HEK293 (cell line): ENCODE results near the gene PLCD3.

Experiments used
- BCL11B ChIP-seq: fragments of 450-650 bp; formaldehyde crosslinking; IDR thresholded peaks from 2 replicates; pipeline ENCODE4 v1.5.1; 2016; ENCODE audit warnings: low read depth, missing biosample characterization, missing genetic modification characterization
- BCL6B ChIP-seq: fragments of 450-650 bp; formaldehyde crosslinking; IDR thresholded peaks from 2 replicates; pipeline ENCODE4 v1.5.1; 2017; ENCODE audit warnings: missing biosample characterization, missing genetic modification characterization
- SCRT1 ChIP-seq: fragments of 450-650 bp; formaldehyde crosslinking; IDR thresholded peaks from 2 replicates; pipeline ENCODE4 v1.5.1; 2016; ENCODE audit warnings: missing biosample characterization, missing genetic modification characterization, borderline replicate concordance
- WT1 ChIP-seq: fragments of 450-650 bp; formaldehyde crosslinking; IDR thresholded peaks from 2 replicates; pipeline ENCODE4 v1.5.1; 2016; ENCODE audit warnings: missing biosample characterization, missing genetic modification characterization
- YY1 ChIP-seq: fragments of 450-650 bp; formaldehyde crosslinking; IDR thresholded peaks from 2 replicates; pipeline ENCODE4 v1.5.1; 2018; ENCODE audit warnings: missing biosample characterization, missing genetic modification characterization
- ZBTB20 ChIP-seq: fragments of 450-650 bp; formaldehyde crosslinking; IDR thresholded peaks from 2 replicates; pipeline ENCODE4 v1.5.1; 2016; ENCODE audit warnings: missing biosample characterization, missing genetic modification characterization
- ZEB2 ChIP-seq: fragments of 450-650 bp; formaldehyde crosslinking; IDR thresholded peaks from 2 replicates; pipeline ENCODE4 v1.5.1; 2016; ENCODE audit warnings: missing biosample characterization, missing genetic modification characterization
- ZFP69B ChIP-seq: fragments of 450-650 bp; formaldehyde crosslinking; IDR thresholded peaks from 2 replicates; pipeline ENCODE4 v1.5.1; 2016; ENCODE audit warnings: missing biosample characterization, missing genetic modification characterization
- ZNF114 ChIP-seq: fragments of 450-650 bp; formaldehyde crosslinking; IDR thresholded peaks from 2 replicates; pipeline ENCODE4 v1.5.0; 2017; ENCODE audit warnings: missing biosample characterization, missing genetic modification characterization
- ZNF148 ChIP-seq: fragments of 450-650 bp; formaldehyde crosslinking; IDR thresholded peaks from 2 replicates; pipeline ENCODE4 v1.5.0; 2017; ENCODE audit warnings: missing biosample characterization, missing genetic modification characterization, borderline replicate concordance
- ZNF18 ChIP-seq: fragments of 450-650 bp; formaldehyde crosslinking; IDR thresholded peaks from 2 replicates; pipeline ENCODE4 v1.5.1; 2016; ENCODE audit warnings: missing biosample characterization, missing genetic modification characterization
- ZNF184 ChIP-seq: fragments of 450-650 bp; IDR thresholded peaks from 2 replicates; pipeline ENCODE4 v1.5.1; 2018; ENCODE audit warnings: missing biosample characterization, mild to moderate bottlenecking, missing genetic modification characterization
- ZNF2 ChIP-seq: fragments of 450-650 bp; formaldehyde crosslinking; IDR thresholded peaks from 2 replicates; pipeline ENCODE4 v1.5.1; 2016; ENCODE audit warnings: missing biosample characterization, missing genetic modification characterization
- ZNF324 ChIP-seq: fragments of 450-650 bp; formaldehyde crosslinking; IDR thresholded peaks from 2 replicates; pipeline ENCODE4 v1.5.1; 2016; ENCODE audit warnings: missing biosample characterization, missing genetic modification characterization
- ZNF362 ChIP-seq: fragments of 450-650 bp; formaldehyde crosslinking; IDR thresholded peaks from 2 replicates; pipeline ENCODE4 v1.5.1; 2016; ENCODE audit warnings: missing biosample characterization, missing genetic modification characterization
- ZNF37A ChIP-seq: fragments of 450-650 bp; IDR thresholded peaks from 2 replicates; pipeline ENCODE4 v1.5.1; 2018; ENCODE audit warnings: missing biosample characterization, missing genetic modification characterization
- ZNF510 ChIP-seq: fragments of 450-650 bp; formaldehyde crosslinking; IDR thresholded peaks from 2 replicates; pipeline ENCODE4 v1.5.1; 2018; ENCODE audit warnings: mild to moderate bottlenecking, missing genetic modification characterization, missing biosample characterization; ENCODE audit not compliant: insufficient replicate concordance
- ZNF561 ChIP-seq: fragments of 450-650 bp; IDR thresholded peaks from 2 replicates; pipeline ENCODE4 v1.5.1; 2018; ENCODE audit warnings: missing biosample characterization, missing genetic modification characterization, borderline replicate concordance
- ZNF571 ChIP-seq: fragments of 450-650 bp; formaldehyde crosslinking; IDR thresholded peaks from 2 replicates; pipeline ENCODE4 v1.5.0; 2017; ENCODE audit warnings: missing biosample characterization, missing genetic modification characterization
- ZNF623 ChIP-seq: fragments of 450-650 bp; formaldehyde crosslinking; IDR thresholded peaks from 2 replicates; pipeline ENCODE4 v1.5.1; 2016; ENCODE audit warnings: missing biosample characterization, missing genetic modification characterization
- ZNF645 ChIP-seq: fragments of 450-650 bp; formaldehyde crosslinking; IDR thresholded peaks from 2 replicates; pipeline ENCODE4; 2016; ENCODE audit warnings: missing biosample characterization, missing genetic modification characterization
- ZNF707 ChIP-seq: fragments of 450-650 bp; formaldehyde crosslinking; IDR thresholded peaks from 2 replicates; pipeline ENCODE4 v1.5.1; 2016; ENCODE audit warnings: missing biosample characterization, missing genetic modification characterization
- ZNF777 ChIP-seq: fragments of 450-650 bp; formaldehyde crosslinking; IDR thresholded peaks from 2 replicates; pipeline ENCODE4 v1.5.1; 2017; ENCODE audit warnings: missing biosample characterization, missing genetic modification characterization, borderline replicate concordance
- TF ChIP-seq, protein P1 (sequence below): fragments of 450-650 bp; formaldehyde crosslinking; IDR thresholded peaks from 2 replicates; pipeline ENCODE4 v1.5.1; 2017; ENCODE audit warnings: missing biosample characterization, missing genetic modification characterization
- TF ChIP-seq, protein P2 (sequence below): fragments of 450-650 bp; formaldehyde crosslinking; IDR thresholded peaks from 2 replicates; pipeline ENCODE4 v1.5.1; 2016; ENCODE audit warnings: missing biosample characterization, missing genetic modification characterization
- TF ChIP-seq, protein P3 (sequence below): fragments of 450-650 bp; formaldehyde crosslinking; IDR thresholded peaks from 2 replicates; pipeline ENCODE4 v1.5.1; 2016; ENCODE audit warnings: missing biosample characterization, missing genetic modification characterization

Gene PLCD3

DNA sequence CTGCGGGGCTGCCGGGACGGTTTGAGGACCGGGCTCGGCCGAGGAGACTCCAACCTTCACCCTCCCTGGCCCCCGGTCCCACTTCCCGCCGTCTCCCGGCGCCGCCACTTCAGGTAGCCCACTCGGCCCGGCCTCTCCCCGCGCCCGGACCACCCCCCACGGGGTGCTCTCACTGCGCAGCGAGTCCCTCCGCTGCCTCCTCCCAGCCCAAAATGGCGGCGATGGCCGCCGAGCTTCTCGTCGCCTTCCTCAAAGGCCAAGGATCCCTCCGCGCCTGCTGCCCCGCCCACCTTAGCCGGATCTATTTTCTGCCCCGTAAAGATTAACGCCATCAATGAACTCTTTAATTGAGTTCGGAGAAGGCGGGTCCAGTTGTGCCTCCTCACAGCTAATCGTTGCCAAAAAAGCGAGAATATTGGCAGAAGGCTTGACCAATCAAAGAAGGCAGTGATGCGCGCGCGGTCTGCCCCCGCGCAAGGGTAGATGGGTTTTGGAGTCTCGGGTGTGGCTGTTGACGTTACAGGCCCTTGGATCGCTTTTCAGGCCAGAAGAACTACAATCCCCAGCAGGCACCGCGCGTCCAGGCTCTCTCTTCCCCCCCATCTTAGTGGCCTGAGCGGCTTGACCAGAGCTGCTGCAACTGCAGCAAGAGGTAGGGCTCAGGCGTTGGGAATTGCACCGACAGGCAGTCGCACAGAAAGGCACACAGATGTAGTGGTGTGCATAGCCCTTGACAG is 29.1 kb upstream of the PLCD3 start, which contains the start of gene HEXIM2 (continued):
- TF ChIP-seq, protein P1, sequence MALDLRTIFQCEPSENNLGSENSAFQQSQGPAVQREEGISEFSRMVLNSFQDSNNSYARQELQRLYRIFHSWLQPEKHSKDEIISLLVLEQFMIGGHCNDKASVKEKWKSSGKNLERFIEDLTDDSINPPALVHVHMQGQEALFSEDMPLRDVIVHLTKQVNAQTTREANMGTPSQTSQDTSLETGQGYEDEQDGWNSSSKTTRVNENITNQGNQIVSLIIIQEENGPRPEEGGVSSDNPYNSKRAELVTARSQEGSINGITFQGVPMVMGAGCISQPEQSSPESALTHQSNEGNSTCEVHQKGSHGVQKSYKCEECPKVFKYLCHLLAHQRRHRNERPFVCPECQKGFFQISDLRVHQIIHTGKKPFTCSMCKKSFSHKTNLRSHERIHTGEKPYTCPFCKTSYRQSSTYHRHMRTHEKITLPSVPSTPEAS (tag by site-specific recombination): peak; percentile 57; the same call in 1 of the 2 replicates
- TF ChIP-seq ZBTB20: peak; percentile 56; the same call in 1 of the 2 replicates
- TF ChIP-seq YY1: peak; percentile 100
- TF ChIP-seq ZNF362 (tag by site-specific recombination): 0 out of 2 replicates have a peak, but pooled peaks have one; percentile 11
- TF ChIP-seq, protein P2, sequence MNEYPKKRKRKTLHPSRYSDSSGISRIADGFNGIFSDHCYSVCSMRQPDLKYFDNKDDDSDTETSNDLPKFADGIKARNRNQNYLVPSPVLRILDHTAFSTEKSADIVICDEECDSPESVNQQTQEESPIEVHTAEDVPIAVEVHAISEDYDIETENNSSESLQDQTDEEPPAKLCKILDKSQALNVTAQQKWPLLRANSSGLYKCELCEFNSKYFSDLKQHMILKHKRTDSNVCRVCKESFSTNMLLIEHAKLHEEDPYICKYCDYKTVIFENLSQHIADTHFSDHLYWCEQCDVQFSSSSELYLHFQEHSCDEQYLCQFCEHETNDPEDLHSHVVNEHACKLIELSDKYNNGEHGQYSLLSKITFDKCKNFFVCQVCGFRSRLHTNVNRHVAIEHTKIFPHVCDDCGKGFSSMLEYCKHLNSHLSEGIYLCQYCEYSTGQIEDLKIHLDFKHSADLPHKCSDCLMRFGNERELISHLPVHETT (tag by site-specific recombination): peak; percentile 98
- peak; percentile 54; the same call in 1 of the 2 replicates for TF ChIP-seq ZNF184
- no peak for TF ChIP-seq ZNF37A (tag by site-specific recombination)
- TF ChIP-seq ZEB2 (tag by site-specific recombination): peak; percentile 93
- TF ChIP-seq BCL6B: no peak; the same call in 1 of the 2 replicates
- TF ChIP-seq ZFP69B (tag by site-specific recombination): peak; percentile 77
- TF ChIP-seq SCRT1: no peak
- TF ChIP-seq ZNF571 (tag by site-specific recombination): no peak
- peak; percentile 83; the same call in 1 of the 2 replicates for TF ChIP-seq ZNF561 (tag by site-specific recombination)
- peak; percentile 82; the same call in 1 of the 2 replicates for TF ChIP-seq BCL11B (tag by site-specific recombination)
- peak; percentile 68 for TF ChIP-seq WT1
- peak; percentile 72; the same call in 1 of the 2 replicates for TF ChIP-seq ZNF148 (tag by site-specific recombination)
- TF ChIP-seq ZNF324 (tag by site-specific recombination): peak; percentile 97
- peak; percentile 74 for TF ChIP-seq ZNF18 (tag by site-specific recombination)
- no peak for TF ChIP-seq ZNF114 (tag by site-specific recombination)
- no peak for TF ChIP-seq ZNF707 (tag by site-specific recombination)
- TF ChIP-seq ZNF645 (tag by site-specific recombination): peak; percentile 74; the same call in 1 of the 2 replicates
- TF ChIP-seq, protein P3, sequence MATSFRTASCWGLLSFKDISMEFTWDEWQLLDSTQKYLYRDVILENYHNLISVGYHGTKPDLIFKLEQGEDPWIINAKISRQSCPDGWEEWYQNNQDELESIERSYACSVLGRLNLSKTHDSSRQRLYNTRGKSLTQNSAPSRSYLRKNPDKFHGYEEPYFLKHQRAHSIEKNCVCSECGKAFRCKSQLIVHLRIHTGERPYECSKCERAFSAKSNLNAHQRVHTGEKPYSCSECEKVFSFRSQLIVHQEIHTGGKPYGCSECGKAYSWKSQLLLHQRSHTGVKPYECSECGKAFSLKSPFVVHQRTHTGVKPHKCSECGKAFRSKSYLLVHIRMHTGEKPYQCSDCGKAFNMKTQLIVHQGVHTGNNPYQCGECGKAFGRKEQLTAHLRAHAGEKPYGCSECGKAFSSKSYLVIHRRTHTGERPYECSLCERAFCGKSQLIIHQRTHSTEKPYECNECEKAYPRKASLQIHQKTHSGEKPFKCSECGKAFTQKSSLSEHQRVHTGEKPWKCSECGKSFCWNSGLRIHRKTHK (tag by site-specific recombination): no peak
- no peak for TF ChIP-seq ZNF510
- 0 out of 2 replicates have a peak, but pooled peaks have one; percentile 18 for TF ChIP-seq ZNF777 (tag by site-specific recombination)
- TF ChIP-seq ZNF623 (tag by site-specific recombination): peak; percentile 34; the same call in 1 of the 2 replicates
- TF ChIP-seq ZNF2 (tag by site-specific recombination): peak; percentile 94
